ENCODE data around the gene CCDC187. TPM values are rescaled to one million over a fixed set of nuclear protein-coding genes. Genes with fewer than 3 reads are reported as not detected.

CCDC187 gene
- total RNA-seq, 1 experiment from 2014 or later, result not detected

GRCh38 chr9:136220017-136220729, 83.7 kb downstream of the CCDC187 start:
- Histone ChIP-seq H3K4me1 (replicated peaks) (no peaks in the 10 kb centered on the region), H3K27ac (no peak overlapping the region), H3K27me3 (replicated peaks) (no peaks in the 10 kb centered on the region), H3K4me3 (no peak overlapping the region), H3K9me3 (replicated peaks) (no peaks in the 10 kb centered on the region), H3K36me3 (no peaks in the 10 kb centered on the region; the same call in none of the 2 replicates)
- no peak for DNase-seq (ENCODE audit: low read depth in 1 of 2, low spot score in 2 of 2)

GRCh38 chr9:136219276-136219675, 84.6 kb downstream of the CCDC187 start:
- Histone ChIP-seq H3K9me3 (replicated peaks) (no peaks in the 10 kb centered on the region), H3K27ac (no peak overlapping the region), H3K4me1 (replicated peaks) (no peaks in the 10 kb centered on the region), H3K4me3 (no peak overlapping the region), H3K36me3 (peaks cover 8% of the 10 kb centered on the region), H3K27me3 (replicated peaks) (no peaks in the 10 kb centered on the region)
- DNase-seq (ENCODE audit: low read depth in 1 of 2, low spot score in 2 of 2), result no peak

GRCh38 chr9:136218673-136219072, 85.2 kb downstream of the CCDC187 start:
- DNase-seq (ENCODE audit: low read depth in 1 of 2, low spot score in 2 of 2), result no peak
- Histone ChIP-seq H3K27me3 (replicated peaks) (no peaks in the 10 kb centered on the region), H3K4me1 (replicated peaks) (no peaks in the 10 kb centered on the region), H3K36me3 (peaks cover 14% of the 10 kb centered on the region), H3K27ac (no peak overlapping the region), H3K9me3 (replicated peaks) (no peaks in the 10 kb centered on the region), H3K4me3 (no peak overlapping the region)

GRCh38 chr9:136218271-136218670, 85.6 kb downstream of the CCDC187 start:
- Histone ChIP-seq H3K4me1 (replicated peaks) (no peaks in the 10 kb centered on the region), H3K36me3 (peaks cover 17% of the 10 kb centered on the region), H3K27me3 (replicated peaks) (no peaks in the 10 kb centered on the region), H3K9me3 (replicated peaks) (no peaks in the 10 kb centered on the region), H3K4me3 (no peak overlapping the region), H3K27ac (no peak overlapping the region)
- no peak for DNase-seq (ENCODE audit: low read depth in 1 of 2, low spot score in 2 of 2)

GRCh38 chr9:136216541-136217244, 87.2 kb downstream of the CCDC187 start:
- no peaks in the 10 kb centered on the region for H3K27me3 ChIP-seq (replicated peaks)
- H3K36me3 ChIP-seq, result peaks cover 17% of the 10 kb centered on the region
- no peaks in the 10 kb centered on the region for H3K9me3 ChIP-seq (replicated peaks)
- no peak overlapping the region for H3K27ac ChIP-seq
- no peak for DNase-seq (ENCODE audit: low read depth in 1 of 2, low spot score in 2 of 2)
- no peak overlapping the region for H3K4me3 ChIP-seq
- no peaks in the 10 kb centered on the region for H3K4me1 ChIP-seq (replicated peaks)

GRCh38 chr9:136213733-136214132, 90.2 kb downstream of the CCDC187 start:
- peaks cover 17% of the 10 kb centered on the region for H3K36me3 ChIP-seq
- H3K9me3 ChIP-seq (replicated peaks), result no peaks in the 10 kb centered on the region
- H3K4me3 ChIP-seq, result no peak overlapping the region
- no peak for DNase-seq (ENCODE audit: low read depth in 1 of 2, low spot score in 2 of 2)
- H3K27ac ChIP-seq, result no peak overlapping the region
- no peaks in the 10 kb centered on the region for H3K4me1 ChIP-seq (replicated peaks)
- no peaks in the 10 kb centered on the region for H3K27me3 ChIP-seq (replicated peaks)

- no peaks in the 10 kb centered on the region for H3K9me3 ChIP-seq (replicated peaks)
- H3K27me3 ChIP-seq (replicated peaks), result no peaks in the 10 kb centered on the region
- DNase-seq (ENCODE audit: low read depth in 1 of 2, low spot score in 2 of 2), result no peak
- no peaks in the 10 kb centered on the region for H3K4me1 ChIP-seq (replicated peaks)
- H3K4me3 ChIP-seq, result no peak overlapping the region
- H3K27ac ChIP-seq, result no peak overlapping the region
- peaks cover 17% of the 10 kb centered on the region for H3K36me3 ChIP-seq
Measured at GRCh38 chr9:136212345-136212950, 91.4 kb downstream of the CCDC187 start.

GRCh38 chr9:136211441-136212344, 92.2 kb downstream of the CCDC187 start:
- H3K36me3 ChIP-seq, result peaks cover 17% of the 10 kb centered on the region
- no peak overlapping the region for H3K27ac ChIP-seq
- no peaks in the 10 kb centered on the region for H3K4me1 ChIP-seq (replicated peaks)
- no peaks in the 10 kb centered on the region for H3K27me3 ChIP-seq (replicated peaks)
- H3K4me3 ChIP-seq, result no peak overlapping the region
- DNase-seq (ENCODE audit: low read depth in 1 of 2, low spot score in 2 of 2), result no peak
- H3K9me3 ChIP-seq (replicated peaks), result no peaks in the 10 kb centered on the region

GRCh38 chr9:136211006-136211405, 92.9 kb downstream of the CCDC187 start:
- Histone ChIP-seq H3K27ac (no peak overlapping the region), H3K9me3 (replicated peaks) (no peaks in the 10 kb centered on the region), H3K27me3 (replicated peaks) (no peaks in the 10 kb centered on the region), H3K36me3 (peaks cover 17% of the 10 kb centered on the region), H3K4me1 (replicated peaks) (no peaks in the 10 kb centered on the region), H3K4me3 (no peak overlapping the region)
- no peak for DNase-seq (ENCODE audit: low read depth in 1 of 2, low spot score in 2 of 2)

- H3K36me3 ChIP-seq, result peaks cover 17% of the 10 kb centered on the region
- no peak for DNase-seq (ENCODE audit: low read depth in 1 of 2, low spot score in 2 of 2)
Measured at GRCh38 chr9:136210276-136210675, 93.6 kb downstream of the CCDC187 start.

GRCh38 chr9:136209786-136210185, 94.1 kb downstream of the CCDC187 start:
- no peak overlapping the region for H3K27ac ChIP-seq
- H3K4me1 ChIP-seq (replicated peaks), result no peaks in the 10 kb centered on the region
- no peak for DNase-seq (ENCODE audit: low read depth in 1 of 2, low spot score in 2 of 2)
- peaks cover 14% of the 10 kb centered on the region for H3K36me3 ChIP-seq
- peaks cover 5% of the 10 kb centered on the region for H3K27me3 ChIP-seq (replicated peaks)
- no peak overlapping the region for H3K4me3 ChIP-seq
- no peaks in the 10 kb centered on the region; the same call in 1 of the 2 replicates for H3K9me3 ChIP-seq (replicated peaks)

More at GRCh38 chr9:136210276-136210675, 93.6 kb downstream of the CCDC187 start:
- Histone ChIP-seq H3K4me3 (no peak overlapping the region), H3K27ac (no peak overlapping the region), H3K9me3 (replicated peaks) (no peaks in the 10 kb centered on the region), H3K27me3 (replicated peaks) (peaks cover 2% of the 10 kb centered on the region; the same call in 1 of the 2 replicates), H3K4me1 (replicated peaks) (no peaks in the 10 kb centered on the region)

- Histone ChIP-seq H3K9me3 (replicated peaks) (no peaks in the 10 kb centered on the region; the same call in 1 of the 2 replicates), H3K4me1 (replicated peaks) (no peaks in the 10 kb centered on the region), H3K27ac (no peak overlapping the region), H3K4me3 (no peak overlapping the region), H3K27me3 (replicated peaks) (peaks cover 11% of the 10 kb centered on the region), H3K36me3 (peaks cover 8% of the 10 kb centered on the region; the same call in 1 of the 2 replicates)
- no peak for DNase-seq (ENCODE audit: low read depth in 1 of 2, low spot score in 2 of 2)
Measured at GRCh38 chr9:136209232-136209631, 94.7 kb downstream of the CCDC187 start.

GRCh38 chr9:136208675-136209074, 95.2 kb downstream of the CCDC187 start:
- Histone ChIP-seq H3K9me3 (replicated peaks) (no peaks in the 10 kb centered on the region; the same call in 1 of the 2 replicates), H3K4me1 (replicated peaks) (no peaks in the 10 kb centered on the region), H3K4me3 (no peak overlapping the region), H3K27ac (no peak overlapping the region), H3K27me3 (replicated peaks) (peaks cover 16% of the 10 kb centered on the region), H3K36me3 (0 out of 2 replicates have a peak, but pooled peaks cover 3% of the 10 kb centered on the region)
- DNase-seq (ENCODE audit: low read depth in 1 of 2, low spot score in 2 of 2), result no peak

Measured in SJSA1 (cell line).